Transverse colon (tissue), 4 donors: ENCODE data around the gene ZBTB48. TPM values are rescaled to one million over a fixed set of nuclear protein-coding genes. Genes with fewer than 3 reads are reported as not detected.

Experiments used
- DNase-seq: peaks from one replicate; pipeline ENCODE4 v3.0.0-alpha.2; 2019
- H3K27ac ChIP-seq, 4 donors: fragments of 200-600 bp; sonication (generic); 2 replicates each; pipeline ENCODE4 v1.5.1; 2016 to 2018; ENCODE audit warnings: inconsistent platforms in 4 of 4
- H3K27me3 ChIP-seq: fragments of 200-600 bp; sonication (generic); 2 replicates; pipeline ENCODE4 v1.5.1; 2017; ENCODE audit warnings: inconsistent platforms
- H3K36me3 ChIP-seq, 4 donors: fragments of 200-600 bp; sonication (generic); 2 replicates each; pipeline ENCODE4 v1.5.1; 2017 to 2019; ENCODE audit warnings: inconsistent platforms in 4 of 4
- H3K4me1 ChIP-seq, 4 donors: fragments of 200-600 bp; sonication (generic); 2 replicates each; pipeline ENCODE4 v1.5.1; 2017 to 2020; ENCODE audit warnings: inconsistent platforms in 4 of 4
- H3K4me3 ChIP-seq, 4 donors: fragments of 200-600 bp; sonication (generic); 1 replicate in 1 of 4; 2 replicates in 3 of 4; pipeline versions ENCODE4 v1.5.1 to v1.6.1; 2017 to 2019; ENCODE audit warnings: inconsistent platforms in 4 of 4
- H3K9me3 ChIP-seq, 2 donors: fragments of 200-600 bp; sonication (generic); 2 replicates each; pipeline ENCODE4 v1.5.1; 2017 to 2019; ENCODE audit warnings: inconsistent platforms in 2 of 2
- CTCF ChIP-seq, 5 experiments: fragments of 200-600 bp in 3 of 5; fragments of 450-650 bp in 2 of 5; sonication (generic) in 3 of 5; IDR thresholded peaks; 1 replicate in 2 of 5; 2 replicates in 3 of 5; pipeline ENCODE4 v1.5.1; 2016 to 2017; ENCODE audit warnings: antibody characterized with exemption in 5 of 5, inconsistent platforms in 3 of 5, mild to moderate bottlenecking in 2 of 5, moderate library complexity in 1 of 5
- EP300 ChIP-seq: sonication (generic); formaldehyde crosslinking; IDR thresholded peaks from one replicate; pipeline ENCODE4 v1.6.1; 2017; ENCODE audit warnings: antibody characterized with exemption, low read depth
- POLR2A ChIP-seq: fragments of 450-650 bp; IDR thresholded peaks from one replicate; pipeline ENCODE4 v1.6.1; 2016; ENCODE audit warnings: antibody characterized with exemption, mild to moderate bottlenecking, moderate library complexity
- POLR2AphosphoS5 ChIP-seq, 3 donors: sonication (generic); formaldehyde crosslinking; IDR thresholded peaks; one replicate each; pipeline ENCODE4 v1.6.1; 2016; ENCODE audit warnings: antibody characterized with exemption in 3 of 3
- WGBS, 2 donors: methylation state at CpG; one replicate each; pipeline ENCODE4 v1.1.5; 2018; ENCODE audit warnings: low coverage in 1 of 2; 5-methylcytosine and 5-hydroxymethylcytosine counted together
- in situ Hi-C, 4 donors: fragments of 200-750 bp; cut with MboI; loops; one replicate each; pipeline versions ENCODE4 v1.15.0 to v1.15.1; 2017; ENCODE audit warnings: low sequenced_read_pairs in 3 of 4, low pct_ligation_motif_present in 1 of 4, low pct_unique_long_range_greater_than_20kb in 1 of 4
- intact Hi-C: fragments of 100-400 bp; cut with DNase I; formaldehyde crosslinking; loops from one replicate; pipeline ENCODE4 v1.15.1; 2023; ENCODE audit warnings: low total_unique reads
- total RNA-seq, 4 donors: library from RNA; depleted of rRNA; stranded (reverse); fragments of >200 nt; gene quantifications; one replicate each; pipeline ENCODE4 v1.1.0, GENCODE V29; 2016

ZBTB48 gene
- total RNA-seq, 4 donors from 2014 or later, result 18.3 to 37.7 (median 30.5) TPM

GRCh38 chr1:6584126-6585080, 4.6 kb downstream of the ZBTB48 start:
- peaks cover 0 to 9% (median 1%) of the 10 kb centered on the region in 4 donors for H3K36me3 ChIP-seq
- H3K27me3 ChIP-seq, result no peaks in the 10 kb centered on the region
- no peaks in the 10 kb centered on the region for H3K9me3 ChIP-seq
- H3K4me1 ChIP-seq, result peaks cover 14 to 45% (median 38%) of the 10 kb centered on the region in 4 donors
- in situ Hi-C loops, result no loop called here
- no peak overlapping the region for H3K27ac ChIP-seq
- no peak for DNase-seq
- WGBS, 2 donors, result 82 to 88% methylated on average over 5 to 21 of the region's 21 CpGs
- no peak overlapping the region for H3K4me3 ChIP-seq
- intact Hi-C loops, result no loop called here
- TF ChIP-seq CTCF (IDR thresholded peaks at IDR 0.05), result peak in 2 of 5 experiments; percentile 24
- TF ChIP-seq POLR2AphosphoS5 (IDR thresholded peaks at IDR 0.05), result no peak

GRCh38 chr1:6585081-6585722, 5.4 kb downstream of the ZBTB48 start:
- H3K4me3 ChIP-seq, result no peak overlapping the region
- intact Hi-C loops (no loop called here), in situ Hi-C loops (no loop called here)
- H3K4me1 ChIP-seq, result peaks cover 12 to 45% (median 36%) of the 10 kb centered on the region in 4 donors
- WGBS, 2 donors, result 94% methylated on average over 12 of the region's 12 CpGs; no CpG with 5 or more reads in 1 of the 2 donors
- no peak overlapping the region for H3K27ac ChIP-seq
- no peaks in the 10 kb centered on the region for H3K9me3 ChIP-seq
- no peaks in the 10 kb centered on the region for H3K27me3 ChIP-seq
- no peak for TF ChIP-seq POLR2A
- no peak for TF ChIP-seq EP300
- TF ChIP-seq POLR2AphosphoS5 (IDR thresholded peaks at IDR 0.05), result no peak
- no peak for TF ChIP-seq CTCF (IDR thresholded peaks at IDR 0.05)
- H3K36me3 ChIP-seq, result peaks cover 0 to 16% (median 4%) of the 10 kb centered on the region in 4 donors
- DNase-seq, result no peak

GRCh38 chr1:6585841-6586240, 6.0 kb downstream of the ZBTB48 start:
- peaks cover 10 to 39% (median 30%) of the 10 kb centered on the region in 4 donors for H3K4me1 ChIP-seq
- no peak for DNase-seq
- intact Hi-C loops (no loop called here), in situ Hi-C loops (no loop called here)
- H3K4me3 ChIP-seq, result no peak overlapping the region
- 97% methylated on average over 7 of the region's 7 CpGs; no CpG with 5 or more reads in 1 of the 2 donors for WGBS, 2 donors
- peaks cover 0 to 16% (median 4%) of the 10 kb centered on the region in 4 donors for H3K36me3 ChIP-seq
- TF ChIP-seq CTCF (IDR thresholded peaks at IDR 0.05) (no peak), EP300 (no peak), POLR2A (no peak), POLR2AphosphoS5 (IDR thresholded peaks at IDR 0.05) (no peak)
- H3K27me3 ChIP-seq, result no peaks in the 10 kb centered on the region
- no peaks in the 10 kb centered on the region for H3K9me3 ChIP-seq
- no peak overlapping the region for H3K27ac ChIP-seq

- DNase-seq, result no peak
- no peaks in the 10 kb centered on the region for H3K27me3 ChIP-seq
- intact Hi-C loops, result no loop called here
- no peak overlapping the region for H3K4me3 ChIP-seq
- 90% methylated on average over 10 of the region's 11 CpGs; no CpG with 5 or more reads in 1 of the 2 donors for WGBS, 2 donors
- no peaks in the 10 kb centered on the region for H3K9me3 ChIP-seq
- peaks cover 4 to 34% (median 25%) of the 10 kb centered on the region in 4 donors for H3K4me1 ChIP-seq
- peaks cover 0 to 16% (median 4%) of the 10 kb centered on the region in 4 donors for H3K36me3 ChIP-seq
- in situ Hi-C loops, result no loop called here
- H3K27ac ChIP-seq, result peak overlapping the region in 1 of 4 donors; percentile 10
- no peak for TF ChIP-seq POLR2A
- TF ChIP-seq EP300, result no peak
- TF ChIP-seq POLR2AphosphoS5 (IDR thresholded peaks at IDR 0.05), result no peak
- no peak for TF ChIP-seq CTCF (IDR thresholded peaks at IDR 0.05)
These were observed 6.6 kb downstream of the ZBTB48 start for GRCh38 chr1:6586404-6586816.
